Naive thymus-derived CD4-positive, alpha-beta T cell (primary cell): Measurements from ENCODE around the gene TSPAN14. TPM values are rescaled to one million over a fixed set of nuclear protein-coding genes. Genes with fewer than 3 reads are reported as not detected.
"Not testable (repeated sequence)": the region's sequence is repeated elsewhere in the genome, so short reads cannot be mapped to it uniquely, and the experiment has no call there.

Experiments used
- ATAC-seq: fragments of 150-1000 bp; cut with Tn5 transposase; 2 replicates; pipeline ENCODE4 v1.10.0; 2021; ENCODE audit warnings: mild to moderate bottlenecking, moderate library complexity
- CTCF ChIA-PET: fragments of 350-600 bp; sonication (Branson Sonifier 250); formaldehyde crosslinking; loops from one replicate; lab custom pipeline; 2021; ENCODE audit warnings: antibody characterized with exemption; lab: Charles Lee
- POLR2A ChIA-PET: fragments of 350-600 bp; sonication (Branson Sonifier 250); formaldehyde crosslinking; loops from one replicate; lab custom pipeline; 2021; ENCODE audit warnings: antibody characterized with exemption, inconsistent platforms; lab: Charles Lee
- DNase-seq, 9 donors: peaks; one replicate each; pipeline versions ENCODE4 v3.0.0 to v3.0.0-alpha.2; 2020 to 2022; ENCODE audit warnings: mixed read lengths in 1 of 9
- H3K27ac ChIP-seq: one replicate; pipeline ENCODE4 v1.7.0; 2013; ENCODE audit warnings: mild to moderate bottlenecking, low read depth, low read length, moderate library complexity
- H3K27me3 ChIP-seq, 2 donors: one replicate each; pipeline ENCODE4 v1.7.0; 2013; ENCODE audit warnings: low read length in 2 of 2, mild to moderate bottlenecking in 2 of 2, moderate library complexity in 2 of 2; ENCODE audit not compliant: control insufficient read depth in 2 of 2, insufficient read depth in 2 of 2
- H3K36me3 ChIP-seq, 3 experiments: 1 replicate in 2 of 3; 2 replicates in 1 of 3; pipeline ENCODE4 v1.7.0; 2013; ENCODE audit warnings: low read length in 3 of 3, mild to moderate bottlenecking in 3 of 3, moderate library complexity in 1 of 3; ENCODE audit not compliant: insufficient read depth in 3 of 3, control insufficient read depth in 2 of 3
- H3K4me1 ChIP-seq, 2 donors: one replicate each; pipeline ENCODE4 v1.7.0; 2013; ENCODE audit warnings: low read length in 2 of 2, mild to moderate bottlenecking in 2 of 2, moderate library complexity in 1 of 2; ENCODE audit not compliant: control insufficient read depth in 2 of 2, insufficient read depth in 2 of 2
- H3K4me3 ChIP-seq: 2 replicates; pipeline ENCODE4 v1.7.0; 2013; ENCODE audit warnings: mild to moderate bottlenecking, low read length
- H3K9me3 ChIP-seq, 3 experiments: 1 replicate in 2 of 3; 2 replicates in 1 of 3; pipeline ENCODE4 v1.7.0; 2013; ENCODE audit warnings: low read length in 3 of 3; ENCODE audit not compliant: control insufficient read depth in 2 of 3
- H3K27ac Mint-ChIP-seq, 9 donors: one replicate each; pipeline ENCODE4 v1.8.0; 2020 to 2022; ENCODE audit warnings: mixed read lengths in 9 of 9, mild to moderate bottlenecking in 8 of 9, moderate library complexity in 5 of 9, inconsistent platforms in 2 of 9
- H3K27me3 Mint-ChIP-seq, 5 donors: one replicate each; pipeline ENCODE4 v1.8.0; 2021 to 2022; ENCODE audit warnings: mixed read lengths in 5 of 5, mild to moderate bottlenecking in 1 of 5
- H3K36me3 Mint-ChIP-seq, 5 donors: one replicate each; pipeline ENCODE4 v1.8.0; 2020 to 2022; ENCODE audit warnings: mixed read lengths in 5 of 5, mild to moderate bottlenecking in 3 of 5, inconsistent platforms in 1 of 5
- H3K4me1 Mint-ChIP-seq, 7 donors: one replicate each; pipeline ENCODE4 v1.8.0; 2020 to 2022; ENCODE audit warnings: mixed read lengths in 7 of 7, mild to moderate bottlenecking in 3 of 7, inconsistent platforms in 1 of 7
- H3K4me3 Mint-ChIP-seq, 10 donors: one replicate each; pipeline ENCODE4 v1.8.0; 2020 to 2022; ENCODE audit warnings: mild to moderate bottlenecking in 10 of 10, mixed read lengths in 10 of 10, moderate library complexity in 6 of 10, inconsistent platforms in 2 of 10
- H3K9me3 Mint-ChIP-seq, 11 donors: one replicate each; pipeline ENCODE4 v1.8.0; 2020 to 2022; ENCODE audit warnings: mixed read lengths in 11 of 11, mild to moderate bottlenecking in 4 of 11, inconsistent platforms in 1 of 11, moderate library complexity in 1 of 11
- intact Hi-C, 2 donors: fragments of 100-400 bp; cut with micrococcal nuclease; formaldehyde crosslinking; loops; one replicate each; pipeline ENCODE4 v1.15.1; 2023
- polyA plus RNA-seq, 2 donors: library from polyadenylated mRNA; unstranded; fragments of 300-500 nt; fragmentation: Illumina TruSeq; gene quantifications; one replicate each; pipeline ENCODE4 v1.2.3, GENCODE V29; 2021
- total RNA-seq, 6 experiments: library from RNA in 5 of 6; stranded (reverse) in 5 of 6; gene quantifications; 1 replicate in 5 of 6; 2 replicates in 1 of 6; pipeline ENCODE4 v1.2.3 and lab custom pipeline; 2021 to 2026

The TSPAN14 gene
- total and polyA plus RNA-seq, 7 experiments from 2014 or later = 135 to 386 (median 161) TPM

GRCh38 chr10:80543319-80543672, 89.2 kb downstream of the TSPAN14 start:
- H3K27ac Mint-ChIP-seq, H3K36me3 Mint-ChIP-seq, H3K4me3 Mint-ChIP-seq, H3K4me3 ChIP-seq, H3K36me3 ChIP-seq, POLR2A ChIA-PET, DNase-seq, H3K4me1 ChIP-seq, H3K27ac ChIP-seq, CTCF ChIA-PET, H3K9me3 Mint-ChIP-seq, H3K9me3 ChIP-seq, H3K27me3 ChIP-seq, intact Hi-C loops, ATAC-seq: not testable (repeated sequence)
- Mint-ChIP-seq H3K4me1 (peaks cover 0 to 18% (median 7%) of the 10 kb centered on the region in 7 donors), H3K27me3 (peaks cover 0 to 23% (median 0%) of the 10 kb centered on the region in 5 donors)

GRCh38 chr10:80544316-80544953, 90.3 kb downstream of the TSPAN14 start:
- intact Hi-C loops = no loop called here
- Histone ChIP-seq H3K27me3 (no peaks in the 10 kb centered on the region), H3K9me3 (no peaks in the 10 kb centered on the region), H3K27ac (no peak overlapping the region), H3K4me3 (no peak overlapping the region), H3K36me3 (no peaks in the 10 kb centered on the region), H3K4me1 (no peaks in the 10 kb centered on the region)
- CTCF ChIA-PET = interaction anchor here (0.7 kb wide), 1 partner anchor 209 kb away, joined by 3 read pairs; no protein-coding TSS in a partner anchor
- Mint-ChIP-seq H3K4me3 (no peak overlapping the region), H3K36me3 (peaks cover 0 to 6% (median 0%) of the 10 kb centered on the region in 5 donors), H3K27ac (peak overlapping the region in 1 of 9 donors; percentile 42), H3K4me1 (peaks cover 0 to 17% (median 6%) of the 10 kb centered on the region in 7 donors), H3K27me3 (peaks cover 0 to 23% (median 7%) of the 10 kb centered on the region in 5 donors), H3K9me3 (no peaks in the 10 kb centered on the region)
- DNase-seq = no peak
- POLR2A ChIA-PET = no interaction called here
- ATAC-seq = no peak

GRCh38 chr10:80545258-80545881, 91.3 kb downstream of the TSPAN14 start:
- H3K27ac ChIP-seq = no peak overlapping the region
- DNase-seq (no peak), ATAC-seq (no peak)
- H3K9me3 ChIP-seq = no peaks in the 10 kb centered on the region
- Mint-ChIP-seq H3K36me3 (peaks cover 0 to 6% (median 0%) of the 10 kb centered on the region in 5 donors), H3K4me3 (no peak overlapping the region), H3K27ac (peak overlapping the region in 1 of 9 donors; percentile 40), H3K4me1 (peaks cover 0 to 17% (median 6%) of the 10 kb centered on the region in 7 donors), H3K27me3 (peaks cover 0 to 23% (median 7%) of the 10 kb centered on the region in 5 donors), H3K9me3 (no peaks in the 10 kb centered on the region)
- intact Hi-C loops = no loop called here
- no peak overlapping the region for H3K4me3 ChIP-seq
- H3K27me3 ChIP-seq = no peaks in the 10 kb centered on the region
- ChIA-PET POLR2A (no interaction called here), CTCF (no interaction called here)
- H3K4me1 ChIP-seq = no peaks in the 10 kb centered on the region
- H3K36me3 ChIP-seq = no peaks in the 10 kb centered on the region

- H3K4me1 ChIP-seq = no peaks in the 10 kb centered on the region
- no peaks in the 10 kb centered on the region for H3K36me3 ChIP-seq
- ATAC-seq (no peak), DNase-seq (no peak)
- no peak overlapping the region for H3K27ac Mint-ChIP-seq
- no peaks in the 10 kb centered on the region for H3K4me1 Mint-ChIP-seq
- H3K27me3 Mint-ChIP-seq = peaks cover 4 to 23% (median 7%) of the 10 kb centered on the region in 5 donors
- no peaks in the 10 kb centered on the region for H3K27me3 ChIP-seq
- no peak overlapping the region for H3K4me3 ChIP-seq
- H3K4me3 Mint-ChIP-seq = no peak overlapping the region
- CTCF ChIA-PET = interaction anchor here (1.3 kb wide), 1 partner anchor 108 kb away, joined by 6 read pairs; no protein-coding TSS in a partner anchor
- H3K36me3 Mint-ChIP-seq = no peaks in the 10 kb centered on the region
- intact Hi-C loops = loop anchor here in 1 of 2 donors (10.0 kb wide), 1 partner anchor 113 kb away; no protein-coding TSS in a partner anchor
- no peak overlapping the region for H3K27ac ChIP-seq
- peaks cover 0 to 4% (median 0%) of the 10 kb centered on the region in 11 donors for H3K9me3 Mint-ChIP-seq
- H3K9me3 ChIP-seq = no peaks in the 10 kb centered on the region
- POLR2A ChIA-PET = no interaction called here
Observed at GRCh38 chr10:80552151-80552646, 98.1 kb downstream of the TSPAN14 start.

- Histone ChIP-seq H3K27ac (no peak overlapping the region), H3K9me3 (no peaks in the 10 kb centered on the region), H3K4me3 (no peak overlapping the region), H3K36me3 (no peaks in the 10 kb centered on the region), H3K4me1 (no peaks in the 10 kb centered on the region), H3K27me3 (no peaks in the 10 kb centered on the region)
- ChIA-PET CTCF (interaction anchor here (0.6 kb wide), 1 partner anchor 127 kb away, joined by 3 read pairs; no protein-coding TSS in a partner anchor), POLR2A (no interaction called here)
- ATAC-seq (no peak), DNase-seq (no peak)
- Mint-ChIP-seq H3K4me1 (no peaks in the 10 kb centered on the region), H3K27ac (peak overlapping the region in 1 of 9 donors; percentile 62), H3K36me3 (no peaks in the 10 kb centered on the region), H3K27me3 (peaks cover 4 to 29% (median 6%) of the 10 kb centered on the region in 5 donors), H3K4me3 (no peak overlapping the region), H3K9me3 (peaks cover 0 to 4% (median 0%) of the 10 kb centered on the region in 11 donors)
- intact Hi-C loops = loop anchor here in 1 of 2 donors (10.0 kb wide), 1 partner anchor 111 kb away; no protein-coding TSS in a partner anchor
Observed at GRCh38 chr10:80553436-80553835, 99.3 kb downstream of the TSPAN14 start.

- peaks cover 0 to 32% (median 4%) of the 10 kb centered on the region in 5 donors for H3K27me3 Mint-ChIP-seq
- H3K27ac Mint-ChIP-seq = no peak overlapping the region
- DNase-seq = no peak
- ATAC-seq = no peak
- POLR2A ChIA-PET = no interaction called here
- no peaks in the 10 kb centered on the region for H3K4me1 ChIP-seq
- intact Hi-C loops = loop anchor here in 1 of 2 donors (10.0 kb wide), 1 partner anchor 111 kb away; no protein-coding TSS in a partner anchor
- no peak overlapping the region for H3K4me3 ChIP-seq
- H3K4me1 Mint-ChIP-seq = no peaks in the 10 kb centered on the region
- no peaks in the 10 kb centered on the region for H3K27me3 ChIP-seq
- no peak overlapping the region for H3K4me3 Mint-ChIP-seq
- H3K9me3 Mint-ChIP-seq = peaks cover 0 to 4% (median 0%) of the 10 kb centered on the region in 11 donors
- no peaks in the 10 kb centered on the region for H3K36me3 Mint-ChIP-seq
- H3K9me3 ChIP-seq = no peaks in the 10 kb centered on the region
- H3K27ac ChIP-seq = no peak overlapping the region
- H3K36me3 ChIP-seq = no peaks in the 10 kb centered on the region
- CTCF ChIA-PET = interaction anchor here (0.6 to 1.2 kb wide), 3 partner anchors 24 to 135 kb away, joined by 3 read pairs; no protein-coding TSS in a partner anchor
Observed at GRCh38 chr10:80554050-80554449, 99.9 kb downstream of the TSPAN14 start.
